Left lung (tissue), 10 donors: ENCODE results near the gene P3H3. TPM values are rescaled to one million over a fixed set of nuclear protein-coding genes. Genes with fewer than 3 reads are reported as not detected.
"Not testable (repeated sequence)": the region's sequence is repeated elsewhere in the genome, so short reads cannot be mapped to it uniquely, and the experiment has no call there.

Experiments
- ATAC-seq: fragments of 200-7000 bp; cut with Tn5 transposase; one replicate; pipeline ENCODE4 v1.9.1; 2020; ENCODE audit warnings: moderate library complexity
- DNase-seq, 4 donors: peaks; one replicate each; pipeline ENCODE4 v3.0.0-alpha.2; 2013 to 2020
- H3K27ac ChIP-seq, 2 donors: fragments of 200-600 bp; sonication (generic) in 1 of 2; one replicate each; pipeline versions ENCODE4 v1.5.0 to v1.8.0; 2020 to 2021
- H3K27me3 ChIP-seq, 2 donors: fragments of 200-600 bp; sonication (generic) in 1 of 2; one replicate each; pipeline versions ENCODE4 v1.5.0 to v1.8.0; 2020 to 2021
- H3K36me3 ChIP-seq, 2 donors: fragments of 200-600 bp; sonication (generic) in 1 of 2; one replicate each; pipeline versions ENCODE4 v1.5.0 to v1.8.0; 2020 to 2021
- H3K4me1 ChIP-seq, 2 donors: fragments of 200-600 bp; one replicate each; pipeline ENCODE4 v1.8.0; 2021
- H3K4me3 ChIP-seq, 2 donors: fragments of 200-600 bp; sonication (generic) in 1 of 2; one replicate each; pipeline versions ENCODE4 v1.5.0 to v1.8.0; 2020 to 2021; ENCODE audit warnings: mild to moderate bottlenecking in 1 of 2
- H3K9me3 ChIP-seq, 2 donors: fragments of 200-600 bp; sonication (generic) in 1 of 2; one replicate each; pipeline versions ENCODE4 v1.5.0 to v1.8.0; 2020 to 2021
- intact Hi-C, 2 donors: fragments of 100-400 bp; cut with DNase I; formaldehyde crosslinking; loops; one replicate each; pipeline versions ENCODE4 v1.11.2 to v1.14.2; 2022
- polyA plus RNA-seq, 6 donors: library from polyadenylated mRNA; unstranded; fragments of 120-200 nt; gene quantifications; one replicate each; pipeline ENCODE4 v1.2.1, GENCODE V29; 2013; ENCODE audit not compliant: insufficient read length in 6 of 6
- total RNA-seq, 2 donors: library from RNA; stranded (reverse); fragmentation: NEBNext Ultra II Directional; extraction: Animal tissue kit (Norgen Biotek cat#: 25700); gene quantifications; one replicate each; pipeline ENCODE4 v1.2.1, GENCODE V29; 2021
- TF ChIP-seq, protein P1 (sequence below), 2 donors: fragments of 200-600 bp; sonication (generic) in 1 of 2; IDR thresholded peaks; one replicate each; pipeline versions ENCODE4 v1.5.0 to v1.8.0; 2021; ENCODE audit warnings: antibody characterized with exemption in 2 of 2
- donor health status: DM: no; HTN: yes; CAD: no.
- donor health status: DM: no; HTN: no; CAD: no.

P3H3 gene
- total and polyA plus RNA-seq, 8 donors = 18.0 to 41.7 (median 22.3) TPM

DNA sequence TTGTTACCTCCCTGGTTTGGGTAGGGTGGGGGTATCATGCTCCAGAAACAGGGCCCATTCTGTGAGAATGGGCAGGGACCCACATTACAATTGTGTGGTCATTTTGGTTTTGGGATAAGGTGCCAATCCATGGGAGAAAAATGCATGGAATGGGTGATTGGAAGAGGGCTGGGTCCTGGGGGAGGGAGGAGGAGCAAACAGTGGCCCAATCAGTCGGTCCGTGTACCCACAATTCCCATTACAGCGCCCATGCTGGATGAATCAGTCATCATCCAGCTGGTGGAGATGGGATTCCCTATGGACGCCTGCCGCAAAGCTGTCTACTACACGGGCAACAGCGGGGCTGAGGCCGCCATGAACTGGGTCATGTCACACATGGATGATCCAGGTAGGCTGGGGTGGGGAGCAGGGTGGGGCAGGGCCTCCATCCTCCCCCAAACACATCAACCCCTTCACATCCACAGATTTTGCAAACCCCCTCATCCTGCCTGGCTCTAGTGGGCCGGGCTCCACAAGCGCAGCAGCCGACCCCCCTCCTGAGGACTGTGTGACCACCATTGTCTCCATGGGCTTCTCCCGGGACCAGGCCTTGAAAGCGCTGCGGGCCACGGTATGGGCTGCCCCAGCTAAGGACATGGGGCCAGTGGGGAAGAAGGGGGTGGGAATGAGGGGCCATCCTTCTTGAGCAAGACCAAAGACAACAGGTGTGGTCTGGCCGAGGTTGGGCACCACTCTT lies 35.5 kb downstream of the P3H3 start:
- intact Hi-C loops = no loop called here
- no peak for DNase-seq
- TF ChIP-seq, protein P1, sequence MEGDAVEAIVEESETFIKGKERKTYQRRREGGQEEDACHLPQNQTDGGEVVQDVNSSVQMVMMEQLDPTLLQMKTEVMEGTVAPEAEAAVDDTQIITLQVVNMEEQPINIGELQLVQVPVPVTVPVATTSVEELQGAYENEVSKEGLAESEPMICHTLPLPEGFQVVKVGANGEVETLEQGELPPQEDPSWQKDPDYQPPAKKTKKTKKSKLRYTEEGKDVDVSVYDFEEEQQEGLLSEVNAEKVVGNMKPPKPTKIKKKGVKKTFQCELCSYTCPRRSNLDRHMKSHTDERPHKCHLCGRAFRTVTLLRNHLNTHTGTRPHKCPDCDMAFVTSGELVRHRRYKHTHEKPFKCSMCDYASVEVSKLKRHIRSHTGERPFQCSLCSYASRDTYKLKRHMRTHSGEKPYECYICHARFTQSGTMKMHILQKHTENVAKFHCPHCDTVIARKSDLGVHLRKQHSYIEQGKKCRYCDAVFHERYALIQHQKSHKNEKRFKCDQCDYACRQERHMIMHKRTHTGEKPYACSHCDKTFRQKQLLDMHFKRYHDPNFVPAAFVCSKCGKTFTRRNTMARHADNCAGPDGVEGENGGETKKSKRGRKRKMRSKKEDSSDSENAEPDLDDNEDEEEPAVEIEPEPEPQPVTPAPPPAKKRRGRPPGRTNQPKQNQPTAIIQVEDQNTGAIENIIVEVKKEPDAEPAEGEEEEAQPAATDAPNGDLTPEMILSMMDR (IDR thresholded peaks at IDR 0.05) = no peak
- Histone ChIP-seq H3K27me3 (no peaks in the 10 kb centered on the region), H3K27ac (no peak overlapping the region), H3K36me3 (peaks cover 0 to 75% of the 10 kb centered on the region in 2 donors), H3K4me1 (peaks cover 8 to 14% of the 10 kb centered on the region in 2 donors), H3K9me3 (no peaks in the 10 kb centered on the region), H3K4me3 (no peak overlapping the region)
- ATAC-seq = no peak

DNA sequence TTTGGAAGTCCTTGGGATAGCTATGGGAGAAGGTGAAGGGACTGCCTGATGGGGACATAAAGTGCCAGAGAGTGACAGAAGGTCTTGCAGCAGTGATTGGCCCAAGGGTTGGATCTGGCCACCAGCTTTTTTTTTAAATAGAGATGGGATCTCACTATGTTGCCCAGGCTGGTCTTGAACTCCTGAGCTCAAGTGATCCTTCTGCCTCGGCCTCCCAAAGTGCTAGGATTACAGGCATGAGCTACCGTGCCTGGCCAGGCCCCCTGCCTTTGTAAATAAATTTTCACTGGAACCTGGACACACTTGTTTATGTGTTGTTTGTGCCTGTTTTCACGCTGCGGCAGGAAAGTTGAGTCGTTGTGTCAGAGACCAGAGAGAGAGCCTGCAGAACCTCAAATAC lies 37.1 kb downstream of the P3H3 start:
- ATAC-seq, intact Hi-C loops, H3K9me3 ChIP-seq, DNase-seq, H3K27ac ChIP-seq, H3K4me3 ChIP-seq, H3K27me3 ChIP-seq: not testable (repeated sequence)
- Histone ChIP-seq H3K4me1 (peaks cover 19 to 30% of the 10 kb centered on the region in 2 donors), H3K36me3 (peaks cover 0 to 69% of the 10 kb centered on the region in 2 donors)

DNA sequence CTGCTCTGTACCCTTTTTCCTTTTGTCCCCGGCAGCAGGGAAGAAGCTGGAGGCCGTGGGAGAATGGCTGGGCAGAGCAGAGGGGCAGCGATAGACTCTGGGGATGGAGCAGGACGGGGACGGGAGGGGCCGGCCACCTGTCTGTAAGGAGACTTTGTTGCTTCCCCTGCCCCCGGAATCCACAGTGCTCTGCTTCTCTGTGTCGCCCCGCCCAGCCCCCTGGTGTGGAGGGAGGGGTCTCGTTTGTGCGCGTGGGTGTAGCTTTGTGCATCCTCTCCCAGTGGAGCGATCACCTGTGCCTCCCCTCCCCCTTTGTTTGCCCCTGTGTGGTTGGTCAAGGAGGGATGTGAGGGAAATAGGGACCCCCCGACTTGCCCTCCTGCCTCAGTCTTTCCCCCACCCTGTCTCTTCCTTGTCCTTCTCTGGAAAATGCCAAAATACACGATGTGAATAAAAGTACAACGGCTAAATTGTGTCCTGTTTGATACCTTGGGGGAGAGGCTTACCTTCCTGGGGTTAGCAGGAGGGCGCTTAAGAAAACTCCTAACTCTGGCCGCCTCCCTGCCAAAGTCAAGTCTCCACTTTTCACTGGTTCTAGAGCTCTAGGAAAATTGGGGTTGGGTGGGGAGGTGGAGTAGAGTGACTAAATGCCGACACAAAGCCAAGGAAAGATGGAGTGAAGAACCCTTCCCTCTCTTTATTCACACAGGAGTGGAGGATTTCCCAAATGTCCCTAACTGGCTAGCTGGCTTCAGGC lies 38.1 kb downstream of the P3H3 start:
- no peak for ATAC-seq
- TF ChIP-seq, protein P1 (IDR thresholded peaks at IDR 0.05) = no peak
- H3K4me3 ChIP-seq = peak overlapping the region in 1 of 2 donors; percentile 100
- H3K27me3 ChIP-seq = no peaks in the 10 kb centered on the region
- H3K4me1 ChIP-seq = peaks cover 22 to 40% of the 10 kb centered on the region in 2 donors
- no peak for DNase-seq
- intact Hi-C loops = no loop called here
- H3K9me3 ChIP-seq = no peaks in the 10 kb centered on the region
- H3K36me3 ChIP-seq = peaks cover 0 to 69% of the 10 kb centered on the region in 2 donors
- peak overlapping the region; percentile 95 to 96 for H3K27ac ChIP-seq

DNA sequence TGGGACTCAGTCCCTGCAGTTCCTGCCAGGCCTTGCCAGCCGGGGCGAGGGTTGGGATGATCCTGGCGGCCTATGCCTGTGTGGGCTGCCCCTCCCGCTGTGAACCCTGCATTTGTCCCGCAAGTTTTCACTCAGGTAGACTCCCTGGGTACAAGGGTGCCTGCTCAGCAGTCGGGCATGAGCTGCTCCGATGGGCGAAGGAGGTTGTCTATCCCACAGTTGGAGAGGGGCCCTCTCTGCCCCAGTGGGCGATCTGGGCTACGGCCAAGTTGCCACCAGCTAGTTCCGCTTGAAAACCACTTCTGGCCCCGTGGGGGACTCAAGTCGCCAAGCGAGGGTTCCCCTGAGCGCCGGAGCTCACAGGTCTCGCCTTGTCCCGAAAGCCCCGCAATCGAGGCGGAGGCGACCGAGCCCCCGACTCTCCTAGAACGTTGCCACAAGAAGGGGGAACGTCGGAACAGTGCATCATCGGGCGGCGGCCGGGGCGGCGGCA lies 38.8 kb downstream of the P3H3 start:
- H3K27me3 ChIP-seq = no peaks in the 10 kb centered on the region
- H3K36me3 ChIP-seq = peaks cover 0 to 67% of the 10 kb centered on the region in 2 donors
- DNase-seq (no peak), ATAC-seq (peak; percentile 4)
- peak overlapping the region; percentile 95 to 96 for H3K27ac ChIP-seq
- peaks cover 28 to 46% of the 10 kb centered on the region in 2 donors for H3K4me1 ChIP-seq
- intact Hi-C loops = no loop called here
- TF ChIP-seq, protein P1 (IDR thresholded peaks at IDR 0.05) = no peak
- peak overlapping the region; percentile 100 for H3K4me3 ChIP-seq
- H3K9me3 ChIP-seq = no peaks in the 10 kb centered on the region

DNA sequence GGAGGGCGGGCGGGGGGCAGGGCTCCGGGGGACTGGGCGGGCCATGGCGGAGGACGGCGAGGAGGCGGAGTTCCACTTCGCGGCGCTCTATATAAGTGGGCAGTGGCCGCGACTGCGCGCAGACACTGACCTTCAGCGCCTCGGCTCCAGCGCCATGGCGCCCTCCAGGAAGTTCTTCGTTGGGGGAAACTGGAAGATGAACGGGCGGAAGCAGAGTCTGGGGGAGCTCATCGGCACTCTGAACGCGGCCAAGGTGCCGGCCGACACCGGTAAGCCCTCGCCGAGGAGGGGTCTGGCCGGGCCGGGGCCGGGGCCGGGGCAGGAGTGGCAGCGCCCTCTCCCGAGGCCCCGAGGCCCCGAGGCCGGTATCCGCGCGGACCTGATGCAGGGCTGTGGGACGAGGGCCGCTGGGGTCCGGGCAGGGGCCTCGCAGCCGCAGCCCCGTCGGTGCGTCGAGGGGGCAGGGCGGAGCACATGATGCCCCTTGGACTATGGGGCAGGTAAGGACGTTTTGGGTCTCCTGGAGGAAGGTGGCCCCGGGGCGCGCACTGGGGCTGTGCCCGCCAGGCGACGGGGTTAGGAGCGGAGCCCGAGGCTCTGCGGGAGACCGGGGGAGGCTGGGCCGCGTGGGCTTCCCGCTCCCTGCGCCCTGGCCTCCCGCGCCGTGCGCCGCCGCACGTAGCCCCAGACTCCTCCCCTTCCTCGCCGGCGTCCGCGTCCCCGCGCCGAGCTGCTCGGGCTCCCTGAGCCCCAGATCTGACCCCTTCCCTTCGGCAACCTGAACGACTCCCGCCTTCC lies 39.4 kb downstream of the P3H3 start, which contains the start of gene TPI1:
Gene TPI1 (plus strand): TSS at position 119 of the 798 bp plus-strand sequence. CDS start 36 bp downstream, at position 155.
- peaks cover 31 to 50% of the 10 kb centered on the region in 2 donors for H3K4me1 ChIP-seq
- no peaks in the 10 kb centered on the region for H3K9me3 ChIP-seq
- H3K27me3 ChIP-seq = no peaks in the 10 kb centered on the region
- H3K27ac ChIP-seq = peak within 1 kb of the TSS; percentile 95 to 96
- peaks cover 0 to 61% of the 10 kb centered on the region in 2 donors for H3K36me3 ChIP-seq
- DNase-seq (peak; percentile 82 to 97 (median 91)), ATAC-seq (peak; percentile 83)
- TF ChIP-seq, protein P1 (IDR thresholded peaks at IDR 0.05) = no peak
- H3K4me3 ChIP-seq = peak within 1 kb of the TSS; percentile 100
- intact Hi-C loops = no loop called here
